HG03066 (cell line): ENCODE measurements around the gene NAV2.
"Not testable (repeated sequence)": the region's sequence is repeated elsewhere in the genome, so short reads cannot be mapped to it uniquely, and the experiment has no call there.

Experiments used
- ATAC-seq: cut with Tn5 transposase; IDR thresholded peaks from one replicate; pipeline ENCODE4 v1.9.1; 2021; ENCODE audit warnings: low read depth; ENCODE audit not compliant: unreplicated experiment

NAV2 gene

DNA sequence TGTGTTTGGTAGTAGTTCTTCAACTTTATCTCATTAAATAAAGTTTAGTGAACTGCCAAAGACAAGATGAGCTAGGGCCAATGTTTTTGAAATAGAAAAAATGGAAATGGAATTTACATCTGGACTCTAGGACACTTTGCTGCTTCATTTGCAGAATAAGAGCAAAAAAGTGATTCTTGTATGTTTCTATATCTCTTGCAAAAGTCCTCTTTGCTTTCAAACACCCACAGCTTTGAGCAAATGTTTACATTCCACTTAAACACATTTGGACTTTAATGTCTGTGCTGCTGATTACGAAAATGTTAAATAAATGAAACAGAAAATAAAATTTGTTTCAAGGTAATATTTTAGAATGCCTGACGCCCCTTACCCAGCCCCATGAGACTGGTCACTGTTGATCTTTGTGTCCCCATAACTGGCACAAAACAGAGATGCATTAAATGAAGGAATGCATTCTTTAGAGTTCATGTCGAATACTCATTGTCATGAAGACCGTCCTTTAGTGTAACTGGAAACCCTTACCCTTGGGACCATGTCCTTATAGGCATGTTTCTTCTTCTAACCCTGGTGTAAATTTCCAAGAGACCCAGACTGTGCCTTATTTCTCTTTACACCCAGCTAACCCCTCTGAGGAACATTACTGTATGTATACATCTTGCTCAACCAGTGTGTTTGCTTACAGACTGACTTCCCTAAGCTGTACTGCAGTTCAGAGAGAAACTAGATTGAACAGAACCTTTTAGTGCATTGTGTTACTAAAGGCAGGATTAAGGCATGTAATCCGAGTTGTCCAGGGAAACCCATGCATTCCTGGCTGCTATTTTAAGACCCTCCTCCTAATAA is 199.7 kb downstream of the NAV2 start:
- no peak for ATAC-seq

DNA sequence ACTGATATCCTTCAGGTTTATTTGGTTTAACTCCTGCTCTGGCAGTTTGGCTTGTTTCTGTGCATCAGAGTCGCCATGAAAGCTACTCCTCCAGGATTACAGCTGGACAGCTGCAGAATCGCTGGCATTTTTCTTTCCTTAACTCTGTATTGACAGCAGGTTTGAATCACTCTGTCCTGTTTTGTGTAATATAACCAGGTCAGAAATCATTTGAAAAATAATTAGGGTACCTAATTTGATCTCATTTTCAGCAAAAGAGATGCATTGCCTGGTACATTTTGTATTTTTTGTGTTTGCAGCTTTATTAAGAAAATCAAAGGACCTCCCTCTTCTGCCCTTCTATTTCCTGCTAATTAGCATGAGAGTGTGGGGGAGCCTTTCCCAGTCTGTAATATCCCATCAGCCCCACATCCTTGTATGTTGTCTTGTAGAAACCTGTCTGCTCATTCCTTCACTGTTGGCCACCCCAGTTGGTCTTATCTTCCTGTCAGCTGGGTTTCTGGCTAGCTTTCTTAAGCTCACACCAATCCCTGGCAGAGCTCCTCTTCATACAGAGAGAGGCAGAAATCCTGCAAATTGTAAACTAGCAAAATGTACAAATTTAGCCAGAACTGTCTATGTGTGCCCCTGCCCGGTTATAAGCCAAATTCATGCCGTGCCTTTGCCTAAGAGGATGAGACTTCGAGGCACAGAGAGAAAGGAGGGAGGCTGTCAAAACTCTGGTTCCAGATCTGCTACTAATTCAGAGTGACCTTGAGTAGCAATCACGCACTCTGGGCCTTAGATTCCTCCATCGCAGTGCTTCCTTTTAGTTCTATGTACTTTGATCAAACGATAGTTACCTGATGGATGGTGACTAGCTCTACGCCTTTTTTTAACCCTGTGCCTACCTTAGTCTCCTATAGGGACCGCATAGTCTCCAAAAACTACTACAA is 200.6 kb downstream of the NAV2 start:
- ATAC-seq, result no peak

DNA sequence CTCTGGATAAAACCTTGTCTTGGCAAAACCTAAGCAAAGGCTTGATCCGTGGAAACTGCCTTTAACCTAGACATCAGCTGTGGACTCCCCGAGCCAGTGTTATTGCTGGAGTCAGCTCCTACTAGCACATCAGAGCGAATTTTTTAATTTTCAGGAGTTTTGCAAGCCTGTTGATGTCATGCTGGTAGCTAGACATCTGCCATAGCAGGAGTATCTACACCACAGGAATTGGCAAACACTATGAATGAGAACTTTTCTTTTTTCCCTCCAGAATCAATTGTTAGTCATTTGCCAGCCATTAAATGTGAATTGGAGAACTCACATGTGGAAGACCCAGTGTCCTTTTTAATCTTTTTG is 201.2 kb downstream of the NAV2 start:
- ATAC-seq, result no peak

DNA sequence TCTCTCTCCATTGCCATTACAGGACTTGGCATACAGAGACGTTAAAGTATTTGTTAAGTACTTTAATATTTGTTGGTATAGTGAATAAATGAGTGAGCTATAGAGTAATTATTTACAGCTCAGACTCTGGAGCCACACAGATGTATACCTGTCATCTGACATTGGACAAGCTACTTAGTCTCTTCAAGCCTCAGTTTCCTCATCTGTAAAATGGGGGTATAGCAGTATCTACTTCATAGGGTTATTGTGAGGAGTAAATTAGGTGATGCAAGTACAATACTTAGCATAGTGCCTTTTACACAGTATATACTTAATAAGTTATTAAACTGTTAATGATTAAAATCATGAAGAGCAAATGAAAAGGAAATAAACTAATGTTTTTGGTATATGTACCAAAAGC is 203.2 kb downstream of the NAV2 start:
- no peak for ATAC-seq

DNA sequence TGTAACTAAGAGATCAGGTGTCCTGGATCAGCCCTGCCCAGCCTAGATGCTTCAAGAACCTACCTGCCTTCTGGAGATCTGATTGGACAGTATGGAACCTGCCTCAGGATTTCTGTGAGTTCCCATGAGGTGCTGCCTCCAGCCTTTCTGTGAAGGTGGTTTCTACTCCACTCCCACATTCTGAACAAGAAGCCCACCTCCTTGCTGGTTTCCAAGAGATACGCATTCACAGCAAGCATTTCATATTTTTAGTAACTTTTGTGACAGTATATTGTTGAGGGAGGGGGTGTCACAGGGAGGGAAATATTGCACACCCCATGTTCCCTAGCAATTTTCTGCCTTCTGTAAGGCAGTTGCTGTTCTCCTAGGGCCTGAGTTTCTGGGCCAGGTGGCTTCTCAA is 204.4 kb downstream of the NAV2 start:
- no peak for ATAC-seq

DNA sequence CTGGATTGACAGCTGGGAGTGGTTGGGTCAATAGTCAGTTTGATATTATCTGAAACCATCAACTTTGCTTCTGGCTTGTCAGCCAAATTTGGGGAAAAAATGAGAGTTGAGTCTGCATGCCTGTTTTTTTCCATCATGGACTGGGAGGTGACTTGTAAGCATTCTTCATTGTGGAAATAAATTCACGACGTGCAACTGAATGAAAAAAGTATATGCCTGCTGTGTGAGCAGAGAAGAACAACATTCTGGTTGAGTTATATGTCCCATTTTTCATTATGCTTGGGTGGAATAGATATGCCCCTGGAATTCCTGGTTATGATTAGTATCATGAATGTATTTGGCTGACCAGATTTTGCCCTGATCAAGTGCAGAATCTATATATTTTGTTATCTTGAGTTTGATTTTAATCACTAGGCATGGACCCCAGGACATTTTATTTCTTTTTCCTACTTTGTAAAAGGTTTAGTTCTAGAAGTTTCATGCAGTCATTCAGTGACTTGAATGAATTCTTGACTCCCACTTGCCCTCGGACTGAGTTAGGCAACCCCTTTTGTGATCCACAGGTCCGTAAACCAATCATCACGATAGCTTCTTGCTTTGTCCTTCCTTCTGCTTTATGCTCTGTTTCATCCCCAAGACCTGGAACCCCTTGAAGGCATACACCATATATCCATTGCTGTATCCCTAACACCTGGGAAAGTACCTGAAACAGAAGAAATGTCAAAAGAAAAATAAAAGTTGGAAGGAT is 205.8 kb downstream of the NAV2 start:
- ATAC-seq, result no peak

DNA sequence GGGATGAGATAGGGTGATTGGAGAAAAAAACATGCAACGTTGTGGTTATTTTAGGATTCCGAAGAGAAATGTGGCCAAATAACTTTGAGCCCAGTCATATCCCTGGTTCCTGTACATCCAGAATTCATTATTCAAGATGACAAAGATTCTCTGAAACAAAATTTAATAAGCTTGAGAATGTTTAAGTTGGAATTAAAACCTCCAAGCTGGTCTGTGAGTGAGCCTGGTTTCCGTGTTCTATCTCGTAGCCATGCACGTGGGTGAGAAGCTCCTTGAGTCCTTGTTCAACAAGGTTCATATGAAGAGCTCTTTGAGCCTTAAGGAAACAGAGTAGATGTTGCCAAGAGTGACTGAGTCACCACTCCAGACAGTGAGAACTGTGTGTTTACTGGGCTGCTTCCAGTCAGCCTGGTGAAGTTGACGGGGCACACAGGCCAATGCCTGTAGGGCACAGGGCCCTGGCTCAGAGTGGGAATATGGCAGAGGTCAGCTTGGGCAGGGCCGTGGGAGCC is 206.5 kb downstream of the NAV2 start:
- no peak for ATAC-seq

DNA sequence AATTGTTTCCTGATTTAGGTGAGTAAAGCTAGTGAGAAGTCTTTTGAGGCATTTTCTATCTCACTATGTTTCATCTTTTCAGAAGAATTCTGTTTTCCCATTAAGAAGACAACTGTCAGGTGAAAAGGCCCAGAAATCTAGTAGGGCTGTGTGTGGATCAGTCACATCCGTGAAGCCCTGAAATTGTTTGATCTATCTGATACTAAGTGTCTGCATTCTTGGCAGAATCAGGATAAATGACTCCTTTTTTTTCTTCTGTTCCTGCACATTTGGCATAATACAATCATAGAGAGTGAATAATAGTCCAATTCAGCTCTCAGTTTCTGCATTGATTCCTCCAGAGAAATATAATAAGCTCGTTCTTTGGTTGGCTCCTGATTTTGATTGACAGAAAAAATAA is 208.3 kb downstream of the NAV2 start:
- ATAC-seq, result no peak

DNA sequence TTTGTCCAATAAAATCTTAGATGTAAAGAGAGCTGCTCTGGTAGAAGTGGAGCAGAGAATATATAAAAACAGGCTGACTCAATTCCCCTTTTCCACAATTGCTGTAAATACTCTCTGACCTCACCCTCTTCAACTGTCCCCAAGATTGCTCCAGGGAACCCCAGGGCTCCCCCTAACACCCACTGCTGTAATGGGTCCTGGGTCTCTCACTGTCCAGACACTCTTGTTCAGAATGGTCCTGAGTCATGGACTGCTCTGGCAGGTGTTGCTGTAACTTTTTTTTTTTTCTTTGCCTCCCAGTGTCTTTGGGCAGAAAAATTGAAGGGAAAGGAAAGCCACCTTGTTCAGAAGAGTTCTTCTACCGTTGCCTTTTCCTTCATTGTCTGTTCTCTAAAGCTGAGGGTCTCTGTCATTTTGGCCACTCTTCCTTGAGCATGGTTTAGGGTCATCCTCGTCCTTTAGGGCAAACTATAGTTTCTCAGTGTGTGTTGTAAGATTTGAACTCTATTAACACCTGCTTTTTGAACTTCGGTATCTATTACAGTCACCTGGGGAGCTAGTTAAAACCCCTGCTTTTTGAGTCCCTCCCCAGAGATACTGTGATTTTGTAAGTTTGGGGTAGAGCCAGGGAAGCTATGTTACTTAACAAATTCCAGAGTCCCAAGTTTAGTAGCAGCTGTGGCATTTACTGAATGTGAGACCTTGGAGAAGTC is 209.5 kb downstream of the NAV2 start:
- no peak for ATAC-seq

DNA sequence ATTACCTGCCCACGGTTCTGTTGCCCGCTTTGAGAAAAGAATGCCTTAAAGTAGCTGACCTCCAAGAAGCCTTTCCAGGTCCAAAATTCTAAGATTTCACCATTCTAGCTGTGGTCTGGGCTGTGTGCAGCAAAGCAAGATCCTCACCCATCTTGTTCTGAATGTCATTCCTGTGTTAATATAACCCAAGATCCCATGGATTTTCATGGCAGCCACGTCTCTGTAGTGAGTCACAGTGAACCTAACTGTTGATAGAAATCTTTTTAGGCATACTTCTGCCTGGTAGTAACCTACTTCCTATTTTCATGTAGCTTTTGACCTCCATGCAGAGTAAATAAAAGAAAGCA is 210.0 kb downstream of the NAV2 start:
- no peak for ATAC-seq

DNA sequence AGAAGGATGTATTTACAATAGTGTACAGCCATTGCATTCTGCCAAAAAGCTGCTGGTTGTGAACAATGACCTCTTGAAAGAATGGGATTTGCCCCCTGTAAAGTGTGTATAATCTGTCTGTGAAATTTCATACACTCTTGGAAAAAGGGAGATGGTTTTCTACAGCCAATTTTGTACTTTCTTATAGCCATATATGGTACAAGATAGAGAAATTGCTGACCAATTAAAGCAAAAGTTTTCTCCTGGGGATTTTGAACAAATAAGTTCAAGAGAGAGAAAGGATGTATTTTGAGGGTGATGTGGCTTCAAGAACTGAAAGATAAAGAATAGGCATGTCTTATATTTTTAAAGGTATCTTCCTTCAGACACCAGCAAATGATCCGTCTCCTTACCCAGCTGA is 211.0 kb downstream of the NAV2 start:
- ATAC-seq, result no peak

DNA sequence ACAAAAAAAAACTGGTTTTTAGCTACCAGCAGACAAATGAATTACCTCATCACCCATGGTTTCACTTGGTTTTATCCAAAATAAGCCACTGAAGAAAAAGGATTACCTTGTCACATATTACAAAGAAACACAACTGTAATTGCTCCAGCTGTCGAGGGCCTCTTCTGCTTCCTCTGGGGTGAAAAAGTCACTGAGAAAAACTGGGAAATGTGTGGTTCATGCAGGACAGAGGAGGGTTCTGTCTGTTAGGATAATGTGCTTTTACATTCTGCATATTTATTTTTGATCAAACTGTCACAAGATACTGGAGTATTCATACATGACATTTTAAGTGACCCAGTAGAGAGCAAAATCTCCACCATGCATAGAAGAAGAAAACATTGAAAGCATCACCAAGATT is 211.7 kb downstream of the NAV2 start:
- no peak for ATAC-seq

DNA sequence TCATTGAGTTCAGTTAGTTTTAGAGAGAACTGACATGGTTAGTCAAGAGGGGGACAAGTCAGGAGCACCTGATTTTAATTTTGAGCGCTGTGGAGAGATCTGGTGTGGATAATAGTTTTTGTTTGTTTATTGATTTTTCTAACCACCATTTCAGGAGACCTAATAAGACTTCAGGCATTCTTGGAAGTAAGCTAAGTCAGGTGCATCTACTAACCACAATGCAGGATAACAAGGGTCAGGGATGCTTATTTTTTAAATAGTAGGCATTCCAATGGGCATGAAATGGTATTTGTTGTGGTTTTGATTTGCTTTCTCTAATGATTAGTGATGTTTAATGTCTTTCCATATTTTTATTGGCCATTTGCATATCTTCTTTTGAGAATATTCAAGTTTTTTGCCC is 212.1 kb downstream of the NAV2 start:
- no peak for ATAC-seq

DNA sequence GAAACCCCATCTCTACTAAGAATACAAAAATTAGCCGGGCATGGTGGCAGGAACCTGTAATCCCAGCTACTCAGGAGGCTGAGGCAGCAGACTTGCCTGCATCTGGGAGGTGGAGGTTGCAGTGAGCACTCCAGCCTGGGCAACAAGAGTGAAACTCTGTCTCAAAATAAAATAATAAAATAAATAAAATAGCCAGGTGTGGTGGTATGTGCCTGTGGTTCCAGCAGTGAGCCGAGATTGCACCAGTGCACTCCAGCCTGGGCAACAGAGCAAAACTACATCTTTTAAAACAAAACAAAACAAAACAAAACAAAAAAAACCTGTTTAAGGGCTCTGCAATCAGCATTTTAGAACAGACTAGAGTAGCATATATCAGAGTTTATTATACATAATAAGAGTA is 214.8 kb downstream of the NAV2 start:
- not testable (repeated sequence) for ATAC-seq

DNA sequence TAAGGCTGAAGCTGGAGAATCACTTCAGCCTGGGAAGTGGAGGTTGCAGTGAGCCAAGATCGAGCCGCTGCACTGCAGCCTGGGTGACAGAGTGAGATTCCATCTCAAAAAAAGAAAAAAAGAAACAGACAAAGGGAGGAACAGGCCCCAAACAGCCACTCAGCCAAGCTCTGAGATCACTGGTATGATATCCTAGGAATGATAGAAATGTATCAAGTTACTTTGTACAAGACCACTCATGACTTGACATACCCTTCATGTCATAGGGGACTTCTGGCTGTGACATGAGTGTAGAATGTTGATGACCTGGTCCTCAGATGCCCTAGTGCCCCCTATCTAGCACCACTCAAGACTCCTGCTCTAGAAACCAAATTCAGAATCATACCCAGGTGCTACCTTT is 216.5 kb downstream of the NAV2 start:
- no peak for ATAC-seq

DNA sequence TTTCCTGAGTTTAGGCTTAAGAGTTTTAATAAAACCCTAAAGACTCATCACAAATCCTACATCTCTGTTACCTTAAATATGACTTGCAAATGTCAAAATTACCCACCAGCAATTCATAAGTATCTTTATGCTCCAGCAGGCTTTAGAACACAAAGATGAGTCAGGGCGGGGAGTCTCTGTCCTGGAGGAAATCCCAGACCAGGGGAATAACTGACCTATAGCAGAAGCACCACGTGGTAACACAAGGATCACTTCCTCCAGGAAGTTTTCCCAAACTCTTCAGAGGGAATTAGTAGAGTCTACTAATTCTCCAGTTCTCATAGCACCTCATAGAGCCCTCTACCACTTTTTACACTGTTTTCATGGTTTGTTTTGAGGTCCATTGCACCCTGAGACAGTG is 217.0 kb downstream of the NAV2 start:
- no peak for ATAC-seq

DNA sequence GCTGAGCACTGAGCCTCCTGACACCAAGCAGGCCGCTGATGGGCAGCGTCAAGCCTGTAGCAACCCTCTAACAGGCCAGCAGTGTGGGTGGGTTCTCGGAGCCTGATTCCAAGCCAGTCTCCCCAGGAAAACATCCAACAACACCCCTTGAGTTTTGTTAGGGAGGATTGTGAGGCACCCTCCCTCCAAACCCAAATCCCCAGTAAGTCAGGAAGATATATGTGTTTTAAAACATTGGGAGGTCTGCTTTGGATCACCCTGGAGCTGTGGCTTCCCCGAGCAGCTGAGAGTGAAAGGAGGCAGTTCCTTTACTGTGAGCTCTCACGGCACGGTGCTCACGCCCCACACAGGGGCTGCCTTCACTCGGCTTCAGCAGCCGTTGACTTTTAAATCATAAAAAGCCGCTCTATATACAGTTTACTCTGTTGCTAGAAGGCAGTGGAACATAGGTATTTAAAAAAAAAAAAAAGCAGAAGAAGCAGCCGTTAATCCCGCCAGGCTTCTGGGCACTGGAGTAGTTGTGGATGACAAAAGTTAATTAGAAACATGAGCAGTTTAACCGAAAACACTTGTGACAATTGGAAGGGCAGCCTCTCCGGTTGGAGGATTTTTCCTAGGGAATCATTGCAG is 218.6 kb downstream of the NAV2 start:
- no peak for ATAC-seq

DNA sequence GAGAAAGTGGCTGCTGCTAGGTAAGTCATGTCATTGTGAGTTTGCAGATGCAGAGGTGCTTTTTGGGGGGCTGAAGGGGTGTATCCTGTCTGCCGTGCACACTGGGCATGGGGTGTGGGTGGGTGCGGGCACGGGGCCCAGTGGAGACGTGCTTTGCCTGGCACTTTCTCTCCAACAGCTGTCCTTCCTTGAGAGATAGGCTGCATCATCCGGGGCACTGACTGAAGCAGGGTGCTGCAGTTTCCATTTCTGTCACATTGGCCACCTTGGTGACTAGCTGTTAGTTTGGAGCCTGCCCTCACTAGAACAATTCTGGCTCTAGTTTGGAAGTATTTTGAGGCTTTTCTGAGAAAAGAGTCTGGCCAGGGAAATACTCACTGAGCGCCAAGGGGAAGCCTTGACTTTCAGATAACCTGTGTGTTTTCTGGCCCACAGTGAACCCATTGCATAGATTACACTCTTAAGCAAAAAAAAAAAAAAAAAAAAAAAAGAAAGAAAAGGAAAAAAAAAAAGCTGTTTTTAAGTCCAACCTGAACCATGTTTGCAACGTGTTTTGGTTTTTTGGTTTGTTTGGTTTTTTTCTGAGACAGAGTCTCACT is 219.2 kb downstream of the NAV2 start:
- no peak for ATAC-seq

DNA sequence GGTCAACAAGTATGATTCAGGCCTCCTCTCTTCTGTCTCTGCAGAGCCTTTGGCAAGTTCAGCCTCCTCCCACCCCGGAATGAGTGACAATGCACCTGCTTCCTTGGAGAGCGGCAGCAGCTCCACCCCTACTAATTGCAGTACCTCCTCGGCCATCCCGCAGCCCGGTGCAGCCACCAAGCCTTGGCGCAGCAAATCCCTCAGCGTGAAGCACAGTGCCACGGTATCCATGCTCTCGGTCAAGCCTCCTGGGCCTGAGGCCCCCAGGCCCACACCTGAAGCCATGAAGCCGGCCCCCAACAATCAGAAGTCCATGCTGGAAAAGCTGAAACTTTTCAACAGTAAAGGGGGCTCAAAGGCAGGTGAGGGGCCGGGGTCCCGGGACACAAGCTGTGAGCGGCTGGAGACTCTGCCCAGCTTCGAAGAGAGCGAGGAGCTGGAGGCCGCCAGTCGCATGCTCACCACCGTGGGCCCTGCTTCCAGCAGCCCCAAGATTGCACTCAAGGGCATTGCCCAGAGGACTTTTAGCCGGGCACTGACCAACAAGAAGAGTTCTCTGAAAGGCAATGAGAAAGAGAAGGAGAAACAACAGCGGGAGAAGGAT is 220.6 kb downstream of the NAV2 start:
- ATAC-seq, result no peak
